Neural progenitor cell (in vitro differentiated cells): ENCODE results near the gene ZNF273. TPM values are rescaled to one million over a fixed set of nuclear protein-coding genes. Genes with fewer than 3 reads are reported as not detected.

ENCODE experiments used
- DNase-seq: peaks from one replicate; pipeline ENCODE4 v3.0.0-alpha.2; 2016; ENCODE audit warnings: low spot score
- H2AFZ ChIP-seq: fragments of 200-600 bp; sonication (generic); replicated peaks from 2 replicates; pipeline ENCODE4 v1.6.1; 2016; ENCODE audit warnings: antibody characterized with exemption
- H3F3A ChIP-seq: fragments of 200-600 bp; sonication (generic); 2 replicates; pipeline ENCODE4 v1.6.1; 2016; ENCODE audit warnings: antibody characterized with exemption, low read depth
- H3K27ac ChIP-seq: fragments of 200-600 bp; sonication (generic); 2 replicates; pipeline ENCODE4 v1.5.1; 2016; ENCODE audit warnings: mild to moderate bottlenecking
- H3K27me3 ChIP-seq: fragments of 200-600 bp; sonication (generic); 2 replicates; pipeline ENCODE4 v1.6.1; 2016; ENCODE audit warnings: mild to moderate bottlenecking, moderate library complexity
- H3K36me3 ChIP-seq: fragments of 200-600 bp; sonication (generic); 2 replicates; pipeline ENCODE4 v1.5.1; 2016
- H3K4me1 ChIP-seq: fragments of 200-600 bp; sonication (generic); 2 replicates; pipeline ENCODE4 v1.6.1; 2016; ENCODE audit warnings: mixed run types
- H3K4me2 ChIP-seq: fragments of 200-600 bp; sonication (generic); 2 replicates; pipeline ENCODE4 v1.6.1; 2016
- H3K4me3 ChIP-seq: fragments of 200-600 bp; sonication (generic); 2 replicates; pipeline ENCODE4 v1.5.1; 2016
- H3K79me2 ChIP-seq: fragments of 200-600 bp; sonication (generic); 2 replicates; pipeline ENCODE4 v1.6.1; 2016; ENCODE audit warnings: low read depth
- H3K9ac ChIP-seq: fragments of 200-600 bp; sonication (generic); 2 replicates; pipeline ENCODE4 v1.6.1; 2016
- H3K9me3 ChIP-seq: fragments of 200-600 bp; sonication (generic); 2 replicates; pipeline ENCODE4 v1.5.1; 2016; ENCODE audit warnings: low read depth
- H4K20me1 ChIP-seq: fragments of 200-600 bp; sonication (generic); 2 replicates; pipeline ENCODE4 v1.6.1; 2016; ENCODE audit warnings: low read depth
- H3K27ac Mint-ChIP-seq: 3 replicates; pipeline ENCODE4 v1.8.0; 2021; ENCODE audit warnings: mixed read lengths
- H3K27me3 Mint-ChIP-seq: 2 replicates; pipeline ENCODE4 v1.8.0; 2022; ENCODE audit warnings: low read depth, mild to moderate bottlenecking, inconsistent platforms, moderate library complexity, mixed read lengths; ENCODE audit not compliant: insufficient read depth
- H3K36me3 Mint-ChIP-seq: 3 replicates; pipeline ENCODE4 v1.8.0; 2021; ENCODE audit warnings: mixed read lengths
- H3K4me1 Mint-ChIP-seq: 3 replicates; pipeline ENCODE4 v1.8.0; 2021; ENCODE audit warnings: mixed read lengths
- H3K4me3 Mint-ChIP-seq: 3 replicates; pipeline ENCODE4 v1.8.0; 2021; ENCODE audit warnings: mild to moderate bottlenecking, moderate library complexity, mixed read lengths
- H3K9me3 Mint-ChIP-seq: 3 replicates; pipeline ENCODE4 v1.8.0; 2020; ENCODE audit warnings: mixed read lengths
- EZH2 ChIP-seq: fragments of 200-600 bp; sonication (generic); IDR thresholded peaks from 2 replicates; pipeline ENCODE4 v1.6.1; 2017; ENCODE audit warnings: antibody characterized with exemption, mild to moderate bottlenecking, moderate library complexity
- EZH2phosphoT487 ChIP-seq: fragments of 200-600 bp; sonication (generic); IDR thresholded peaks from 2 replicates; pipeline ENCODE4 v1.6.1; 2017; ENCODE audit warnings: antibody characterized with exemption
- total RNA-seq: library from RNA; depleted of rRNA; stranded (reverse); fragments of >200 nt; gene quantifications from 2 replicates; pipeline ENCODE4 v1.2.3, GENCODE V29; 2015; ENCODE audit warnings: low replicate concordance
- TF ChIP-seq, protein P1 (sequence below): fragments of 200-600 bp; sonication (generic); IDR thresholded peaks from 2 replicates; pipeline ENCODE4 v1.5.1; 2017; ENCODE audit warnings: antibody characterized with exemption, mild to moderate bottlenecking

The ZNF273 gene
- total RNA-seq = 23.5 and 36.5 TPM in 2 replicates

DNA sequence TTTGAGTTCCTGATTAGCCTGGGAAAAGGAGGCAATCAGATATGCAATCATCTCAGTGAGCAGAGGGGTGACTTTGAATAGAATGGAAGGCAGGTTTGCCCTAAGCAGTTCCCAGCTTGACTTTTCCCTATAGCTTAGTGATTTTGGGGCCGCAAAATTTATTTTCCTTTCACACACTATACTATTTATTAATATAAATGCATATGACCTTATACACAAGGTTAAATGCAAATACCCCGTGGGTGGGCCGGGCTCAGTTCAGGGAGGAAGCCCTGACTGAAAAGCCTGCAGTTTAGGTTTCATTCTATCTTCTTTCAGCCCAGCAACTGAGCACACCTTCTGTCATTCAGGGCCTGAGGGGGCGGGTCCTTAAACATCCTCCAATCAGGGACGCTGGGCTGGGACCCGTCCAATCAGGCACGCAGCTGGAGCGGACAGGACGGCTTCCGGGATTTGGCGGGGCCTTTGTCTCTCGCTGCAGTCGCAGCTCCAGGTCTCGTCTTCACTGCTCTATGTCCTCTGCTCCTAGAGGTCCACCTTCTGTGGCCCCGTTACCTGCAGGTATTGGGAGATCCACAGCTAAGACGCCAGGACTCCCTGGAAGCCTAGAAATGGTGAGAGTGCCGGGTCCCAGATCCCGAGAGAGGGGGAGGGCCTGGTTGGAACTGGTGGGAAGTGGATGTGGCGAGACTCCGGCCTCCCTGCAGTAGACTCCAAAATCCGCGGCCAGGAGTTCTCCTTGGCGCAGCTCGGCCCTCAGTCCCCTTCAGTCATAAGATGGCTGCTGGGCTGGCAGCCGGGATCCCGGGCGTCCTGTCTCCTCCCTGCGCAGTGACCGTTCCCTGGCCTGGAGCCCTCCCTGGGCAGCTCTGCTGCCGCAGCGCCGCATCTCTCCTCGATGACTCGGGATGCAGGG lies at the start of gene ZNF273:
ZNF273 (plus strand) TSS at position 468 of the 916 bp plus-strand sequence; CDS start at position 513, 45 bp downstream.
- Mint-ChIP-seq H3K27ac (peak within 1 kb of the TSS; percentile 94), H3K4me3 (peak within 1 kb of the TSS; percentile 98), H3K36me3 (peaks cover 28% of the 10 kb centered on the region), H3K27me3 (peaks cover 6% of the 10 kb centered on the region), H3K9me3 (peaks cover 35% of the 10 kb centered on the region), H3K4me1 (peaks cover 3% of the 10 kb centered on the region)
- TF ChIP-seq EZH2phosphoT487 (no peak), EZH2 (no peak)
- TF ChIP-seq, protein P1, sequence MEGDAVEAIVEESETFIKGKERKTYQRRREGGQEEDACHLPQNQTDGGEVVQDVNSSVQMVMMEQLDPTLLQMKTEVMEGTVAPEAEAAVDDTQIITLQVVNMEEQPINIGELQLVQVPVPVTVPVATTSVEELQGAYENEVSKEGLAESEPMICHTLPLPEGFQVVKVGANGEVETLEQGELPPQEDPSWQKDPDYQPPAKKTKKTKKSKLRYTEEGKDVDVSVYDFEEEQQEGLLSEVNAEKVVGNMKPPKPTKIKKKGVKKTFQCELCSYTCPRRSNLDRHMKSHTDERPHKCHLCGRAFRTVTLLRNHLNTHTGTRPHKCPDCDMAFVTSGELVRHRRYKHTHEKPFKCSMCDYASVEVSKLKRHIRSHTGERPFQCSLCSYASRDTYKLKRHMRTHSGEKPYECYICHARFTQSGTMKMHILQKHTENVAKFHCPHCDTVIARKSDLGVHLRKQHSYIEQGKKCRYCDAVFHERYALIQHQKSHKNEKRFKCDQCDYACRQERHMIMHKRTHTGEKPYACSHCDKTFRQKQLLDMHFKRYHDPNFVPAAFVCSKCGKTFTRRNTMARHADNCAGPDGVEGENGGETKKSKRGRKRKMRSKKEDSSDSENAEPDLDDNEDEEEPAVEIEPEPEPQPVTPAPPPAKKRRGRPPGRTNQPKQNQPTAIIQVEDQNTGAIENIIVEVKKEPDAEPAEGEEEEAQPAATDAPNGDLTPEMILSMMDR = no peak
- H3K4me1 ChIP-seq = peaks cover 16% of the 10 kb centered on the region
- H3K4me3 ChIP-seq = peak within 1 kb of the TSS; percentile 80
- no peaks in the 10 kb centered on the region for H3K9me3 ChIP-seq
- peaks cover 49% of the 10 kb centered on the region for H3K79me2 ChIP-seq
- H3K9ac ChIP-seq = peak within 1 kb of the TSS; percentile 92
- H3F3A ChIP-seq = no peaks in the 10 kb centered on the region
- no peaks in the 10 kb centered on the region for H4K20me1 ChIP-seq
- peak within 1 kb of the TSS; percentile 84 for H3K27ac ChIP-seq
- no peaks in the 10 kb centered on the region for H3K27me3 ChIP-seq
- H2AFZ ChIP-seq = peak within 1 kb of the TSS; percentile 79
- H3K36me3 ChIP-seq = no peaks in the 10 kb centered on the region
- H3K4me2 ChIP-seq = peak within 1 kb of the TSS; percentile 92
- peak; percentile 93 for DNase-seq

GRCh38 chr7:64853679-64854078 lies 49.4 kb upstream of the ZNF273 start:
- peaks cover 13% of the 10 kb centered on the region for H3K9me3 ChIP-seq
- DNase-seq = no peak
- no peak overlapping the region for H3K9ac ChIP-seq
- no peak overlapping the region for H2AFZ ChIP-seq
- no peaks in the 10 kb centered on the region for H4K20me1 ChIP-seq
- H3K36me3 ChIP-seq = no peaks in the 10 kb centered on the region
- TF ChIP-seq EZH2 (no peak), EZH2phosphoT487 (no peak)
- TF ChIP-seq, protein P1 = no peak
- H3K27ac Mint-ChIP-seq = no peak overlapping the region
- peaks cover 2% of the 10 kb centered on the region for H3K27me3 Mint-ChIP-seq
- H3K4me1 ChIP-seq = no peaks in the 10 kb centered on the region
- H3K27ac ChIP-seq = no peak overlapping the region
- no peaks in the 10 kb centered on the region for H3K27me3 ChIP-seq
- no peaks in the 10 kb centered on the region for H3K4me1 Mint-ChIP-seq
- no peak overlapping the region for H3K4me2 ChIP-seq
- H3K4me3 Mint-ChIP-seq = no peak overlapping the region
- H3K79me2 ChIP-seq = no peaks in the 10 kb centered on the region
- H3F3A ChIP-seq = no peaks in the 10 kb centered on the region
- H3K36me3 Mint-ChIP-seq = no peaks in the 10 kb centered on the region
- peaks cover 3% of the 10 kb centered on the region for H3K9me3 Mint-ChIP-seq
- no peak overlapping the region for H3K4me3 ChIP-seq

GRCh38 chr7:64854969-64855368 lies 48.1 kb upstream of the ZNF273 start:
- Histone ChIP-seq H4K20me1 (no peaks in the 10 kb centered on the region), H3F3A (no peaks in the 10 kb centered on the region), H3K4me3 (no peak overlapping the region), H3K36me3 (no peaks in the 10 kb centered on the region), H3K4me1 (no peaks in the 10 kb centered on the region), H3K27me3 (no peaks in the 10 kb centered on the region), H2AFZ (no peak overlapping the region), H3K9me3 (peaks cover 13% of the 10 kb centered on the region), H3K9ac (no peak overlapping the region), H3K79me2 (no peaks in the 10 kb centered on the region), H3K4me2 (no peak overlapping the region), H3K27ac (no peak overlapping the region)
- no peak overlapping the region for H3K4me3 Mint-ChIP-seq
- H3K36me3 Mint-ChIP-seq = no peaks in the 10 kb centered on the region
- no peaks in the 10 kb centered on the region for H3K4me1 Mint-ChIP-seq
- no peak for DNase-seq
- TF ChIP-seq, protein P1 = no peak
- no peaks in the 10 kb centered on the region for H3K9me3 Mint-ChIP-seq
- H3K27me3 Mint-ChIP-seq = peaks cover 2% of the 10 kb centered on the region
- H3K27ac Mint-ChIP-seq = no peak overlapping the region
